Esophagus muscularis mucosa (tissue), 4 donors: ENCODE data around the gene ORM1.

ENCODE experiments used
- CTCF ChIP-seq, 3 experiments: fragments of 200-600 bp in 2 of 3; fragments of 450-650 bp in 1 of 3; sonication (generic) in 2 of 3; IDR thresholded peaks; one replicate each; pipeline ENCODE4 v1.5.1; 2017 to 2019; ENCODE audit warnings: antibody characterized with exemption in 3 of 3, mild to moderate bottlenecking in 2 of 3, moderate library complexity in 1 of 3
- EP300 ChIP-seq: sonication (generic); formaldehyde crosslinking; IDR thresholded peaks from one replicate; pipeline ENCODE4 v1.6.1; 2017; ENCODE audit warnings: antibody characterized with exemption
- POLR2A ChIP-seq: fragments of 450-650 bp; IDR thresholded peaks from one replicate; pipeline ENCODE4 v1.6.1; 2017; ENCODE audit warnings: antibody characterized with exemption, moderate library complexity, mild to moderate bottlenecking, low read depth
- POLR2AphosphoS5 ChIP-seq, 2 donors: sonication (generic); formaldehyde crosslinking; IDR thresholded peaks; one replicate each; pipeline ENCODE4 v1.6.1; 2017; ENCODE audit warnings: antibody characterized with exemption in 2 of 2

GRCh38 chr9:114359801-114360200 lies 36.9 kb downstream of the ORM1 start:
- TF ChIP-seq CTCF (IDR thresholded peaks at IDR 0.05) (no peak), EP300 (no peak), POLR2A (no peak), POLR2AphosphoS5 (IDR thresholded peaks at IDR 0.05) (no peak)
